WTC11 (cell line): Measurements from ENCODE around the gene DGLUCY. TPM values are rescaled to one million over a fixed set of nuclear protein-coding genes. Genes with fewer than 3 reads are reported as not detected.

Experiments used
- ATAC-seq: fragments of 200-7000 bp; cut with Tn5 transposase; 2 replicates; pipeline ENCODE4 v1.10.0; 2021; ENCODE audit warnings: mild to moderate bottlenecking, moderate library complexity
- CTCF ChIA-PET: fragments of 300-600 bp; sonication (Branson Sonifier 250); formaldehyde crosslinking; loops from one replicate; lab custom pipeline; 2021; ENCODE audit warnings: antibody characterized with exemption; lab: Charles Lee
- POLR2A ChIA-PET: fragments of 350-600 bp; sonication (Branson Sonifier 250); formaldehyde crosslinking; loops from one replicate; lab custom pipeline; 2021; ENCODE audit warnings: antibody characterized with exemption; lab: Charles Lee
- DNase-seq: peaks from one replicate; pipeline ENCODE4 v3.0.0; 2021; ENCODE audit warnings: low spot score
- H3K27ac Mint-ChIP-seq: 2 replicates; pipeline ENCODE4 v1.8.0; 2021; ENCODE audit warnings: mixed read lengths
- H3K27me3 Mint-ChIP-seq: 2 replicates; pipeline ENCODE4 v1.8.0; 2021; ENCODE audit warnings: low read depth, mild to moderate bottlenecking, moderate library complexity, mixed read lengths
- H3K36me3 Mint-ChIP-seq: 2 replicates; pipeline ENCODE4 v1.8.0; 2021; ENCODE audit warnings: mixed read lengths
- H3K4me1 Mint-ChIP-seq: 2 replicates; pipeline ENCODE4 v1.8.0; 2022; ENCODE audit warnings: mixed read lengths
- H3K4me3 Mint-ChIP-seq: 2 replicates; pipeline ENCODE4 v1.8.0; 2021; ENCODE audit warnings: mild to moderate bottlenecking, moderate library complexity, mixed read lengths
- H3K9me3 Mint-ChIP-seq: 2 replicates; pipeline ENCODE4 v1.8.0; 2021; ENCODE audit warnings: mixed read lengths
- CDX4 ChIP-seq: fragments of 250-450 bp; sonication (Bioruptor Pico); IDR thresholded peaks from 2 replicates; pipeline ENCODE4 v1.9.0; 2021; ENCODE audit warnings: moderate library complexity, mild to moderate bottlenecking, inconsistent platforms, borderline replicate concordance
- ELF4 ChIP-seq: sonication (generic); formaldehyde crosslinking; IDR thresholded peaks from 2 replicates; pipeline ENCODE4 v1.8.1; 2022; ENCODE audit warnings: low read depth, mild to moderate bottlenecking, moderate library complexity, missing genetic modification reagents
- ESRRA ChIP-seq: sonication (generic); formaldehyde crosslinking; IDR thresholded peaks from 2 replicates; pipeline ENCODE4 v1.8.1; 2022; ENCODE audit warnings: mild to moderate bottlenecking, missing genetic modification reagents, borderline replicate concordance
- JAZF1 ChIP-seq: fragments of 250-450 bp; sonication (Bioruptor Pico); IDR thresholded peaks from 2 replicates; pipeline ENCODE4 v1.9.0; 2021; ENCODE audit warnings: moderate library complexity, mild to moderate bottlenecking, inconsistent platforms
- JUN ChIP-seq: sonication (generic); formaldehyde crosslinking; IDR thresholded peaks from 2 replicates; pipeline ENCODE4 v1.8.0; 2023; ENCODE audit warnings: mild to moderate bottlenecking, missing genetic modification reagents
- NFATC4 ChIP-seq: fragments of 250-450 bp; sonication (Bioruptor Pico); IDR thresholded peaks from 2 replicates; pipeline ENCODE4 v1.9.0; 2021; ENCODE audit warnings: mild to moderate bottlenecking
- OVOL2 ChIP-seq: fragments of 250-450 bp; sonication (Bioruptor Pico); IDR thresholded peaks from 2 replicates; pipeline ENCODE4 v1.9.0; 2021; ENCODE audit warnings: mild to moderate bottlenecking, borderline replicate concordance
- PRDM15 ChIP-seq: sonication (generic); formaldehyde crosslinking; IDR thresholded peaks from 2 replicates; pipeline ENCODE4 v1.8.0; 2022; ENCODE audit warnings: missing genetic modification reagents
- PRRX2 ChIP-seq: fragments of 250-450 bp; sonication (Bioruptor Pico); IDR thresholded peaks from 2 replicates; pipeline ENCODE4 v1.8.0; 2021; ENCODE audit warnings: mild to moderate bottlenecking
- USF1 ChIP-seq: sonication (generic); formaldehyde crosslinking; IDR thresholded peaks from 2 replicates; pipeline ENCODE4 v1.8.0; 2022; ENCODE audit warnings: mild to moderate bottlenecking, missing genetic modification reagents
- ZNF232 ChIP-seq: sonication (generic); formaldehyde crosslinking; IDR thresholded peaks from 2 replicates; pipeline ENCODE4 v1.8.0; 2022; ENCODE audit warnings: mild to moderate bottlenecking, missing genetic modification reagents
- ZNF263 ChIP-seq: sonication (generic); formaldehyde crosslinking; IDR thresholded peaks from 2 replicates; pipeline ENCODE4 v1.8.1; 2022; ENCODE audit warnings: low read depth, mild to moderate bottlenecking, moderate library complexity, missing genetic modification reagents
- ZNF317 ChIP-seq: sonication (generic); formaldehyde crosslinking; IDR thresholded peaks from 2 replicates; pipeline ENCODE4 v1.8.1; 2023; ENCODE audit warnings: low read depth, mild to moderate bottlenecking, moderate library complexity, missing genetic modification reagents, borderline replicate concordance
- ZNF425 ChIP-seq: fragments of 250-450 bp; sonication (Bioruptor Pico); conservative IDR thresholded peaks from 2 replicates; pipeline ENCODE4 v1.9.0; 2021; ENCODE audit warnings: mild to moderate bottlenecking
- ZNF512 ChIP-seq: sonication (generic); formaldehyde crosslinking; IDR thresholded peaks from 2 replicates; pipeline ENCODE4 v1.8.1; 2022; ENCODE audit warnings: missing genetic modification reagents, borderline replicate concordance
- total RNA-seq: library from RNA; stranded (reverse); gene quantifications from 3 replicates; pipeline ENCODE4 v1.2.3, GENCODE V29; 2021
- TF ChIP-seq, protein P1 (sequence below): sonication (generic); formaldehyde crosslinking; IDR thresholded peaks from 2 replicates; pipeline ENCODE4 v1.8.1; 2023; ENCODE audit warnings: mild to moderate bottlenecking, missing genetic modification reagents, borderline replicate concordance
- TF ChIP-seq, protein P2 (sequence below): sonication (generic); formaldehyde crosslinking; IDR thresholded peaks from 2 replicates; pipeline ENCODE4 v1.8.1; 2023; ENCODE audit warnings: mild to moderate bottlenecking, moderate library complexity, missing genetic modification reagents
- TF ChIP-seq, protein P3 (sequence below): sonication (generic); formaldehyde crosslinking; IDR thresholded peaks from 2 replicates; pipeline ENCODE4 v1.8.0; 2022; ENCODE audit warnings: mild to moderate bottlenecking, missing genetic modification reagents

The DGLUCY gene
- total RNA-seq, 1 experiment from 2014 or later, result 35.4 TPM

DNA sequence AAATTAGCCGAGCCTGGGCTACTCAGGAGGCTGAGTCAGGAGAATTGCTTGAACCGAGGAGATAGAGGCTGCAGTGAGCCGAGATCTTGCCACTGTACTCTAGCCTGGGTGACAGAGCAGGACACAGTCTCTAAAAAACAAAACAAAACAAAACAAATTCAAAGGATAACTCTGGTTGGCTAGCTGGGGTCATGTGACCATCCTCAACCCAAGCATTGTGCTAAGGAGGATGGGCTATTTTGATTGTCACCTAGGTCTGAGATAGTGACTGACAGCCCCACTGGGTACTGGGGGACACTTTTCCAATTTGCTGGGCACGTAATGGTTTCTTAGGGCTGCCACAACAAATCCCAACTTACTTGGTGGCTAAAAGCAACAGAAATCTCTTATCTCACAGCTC, 11.9 kb downstream of the DGLUCY start:
- Mint-ChIP-seq H3K9me3 (no peaks in the 10 kb centered on the region), H3K4me1 (peaks cover 12% of the 10 kb centered on the region), H3K27ac (no peak overlapping the region; the same call in 1 of the 2 replicates), H3K36me3 (peaks cover 19% of the 10 kb centered on the region), H3K4me3 (no peak overlapping the region), H3K27me3 (no peaks in the 10 kb centered on the region)
- POLR2A ChIA-PET, result no interaction called here
- CTCF ChIA-PET, result interaction anchor here (1.0 to 1.4 kb wide), 2 partner anchors 12 to 223 kb away, joined by 3 read pairs; no protein-coding TSS in a partner anchor
- DNase-seq, result no peak
- TF ChIP-seq ESRRA (CRISPR knock-in tag), result no peak
- no peak for TF ChIP-seq ZNF263 (CRISPR knock-in tag)
- TF ChIP-seq PRDM15 (CRISPR knock-in tag), result no peak
- TF ChIP-seq USF1, result peak; percentile 20; the same call in 1 of the 2 replicates
- no peak for ATAC-seq

DNA sequence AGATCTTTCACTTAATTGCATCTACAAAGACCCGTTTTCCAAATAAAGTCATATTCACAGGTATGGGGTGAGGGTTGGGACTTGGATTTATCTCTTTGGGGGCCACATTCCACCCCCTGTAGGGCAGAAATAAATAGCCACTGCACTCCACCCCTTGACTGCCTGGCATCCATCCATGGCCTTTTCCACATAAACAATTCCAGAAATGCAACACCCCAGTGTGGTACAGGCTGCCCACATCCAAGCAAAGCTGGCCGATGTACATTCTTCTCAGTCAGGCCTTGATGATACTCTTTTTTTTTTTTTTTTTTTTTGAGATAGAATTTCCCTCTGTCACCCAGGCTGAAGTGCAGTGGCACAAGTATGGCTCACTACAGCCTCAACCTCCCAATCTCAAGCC, 12.9 kb downstream of the DGLUCY start:
- POLR2A ChIA-PET, result no interaction called here
- H3K4me3 Mint-ChIP-seq, result no peak overlapping the region
- ATAC-seq (no peak), DNase-seq (no peak)
- CTCF ChIA-PET, result interaction anchor here (1.4 kb wide), 1 partner anchor 11 kb away, joined by 3 read pairs; no protein-coding TSS in a partner anchor
- peaks cover 8% of the 10 kb centered on the region for H3K4me1 Mint-ChIP-seq
- no peak overlapping the region for H3K27ac Mint-ChIP-seq
- H3K9me3 Mint-ChIP-seq, result no peaks in the 10 kb centered on the region
- H3K27me3 Mint-ChIP-seq, result no peaks in the 10 kb centered on the region
- peaks cover 25% of the 10 kb centered on the region for H3K36me3 Mint-ChIP-seq
- TF ChIP-seq NFATC4 (no peak), PRRX2 (no peak), CDX4 (no peak), OVOL2 (CRISPR knock-in tag) (no peak), ZNF425 (no peak), ZNF232 (CRISPR knock-in tag) (no peak), JUN (no peak), ZNF317 (CRISPR knock-in tag) (no peak), ELF4 (no peak), ZNF512 (CRISPR knock-in tag) (no peak), JAZF1 (CRISPR knock-in tag) (no peak)
- TF ChIP-seq, protein P1, sequence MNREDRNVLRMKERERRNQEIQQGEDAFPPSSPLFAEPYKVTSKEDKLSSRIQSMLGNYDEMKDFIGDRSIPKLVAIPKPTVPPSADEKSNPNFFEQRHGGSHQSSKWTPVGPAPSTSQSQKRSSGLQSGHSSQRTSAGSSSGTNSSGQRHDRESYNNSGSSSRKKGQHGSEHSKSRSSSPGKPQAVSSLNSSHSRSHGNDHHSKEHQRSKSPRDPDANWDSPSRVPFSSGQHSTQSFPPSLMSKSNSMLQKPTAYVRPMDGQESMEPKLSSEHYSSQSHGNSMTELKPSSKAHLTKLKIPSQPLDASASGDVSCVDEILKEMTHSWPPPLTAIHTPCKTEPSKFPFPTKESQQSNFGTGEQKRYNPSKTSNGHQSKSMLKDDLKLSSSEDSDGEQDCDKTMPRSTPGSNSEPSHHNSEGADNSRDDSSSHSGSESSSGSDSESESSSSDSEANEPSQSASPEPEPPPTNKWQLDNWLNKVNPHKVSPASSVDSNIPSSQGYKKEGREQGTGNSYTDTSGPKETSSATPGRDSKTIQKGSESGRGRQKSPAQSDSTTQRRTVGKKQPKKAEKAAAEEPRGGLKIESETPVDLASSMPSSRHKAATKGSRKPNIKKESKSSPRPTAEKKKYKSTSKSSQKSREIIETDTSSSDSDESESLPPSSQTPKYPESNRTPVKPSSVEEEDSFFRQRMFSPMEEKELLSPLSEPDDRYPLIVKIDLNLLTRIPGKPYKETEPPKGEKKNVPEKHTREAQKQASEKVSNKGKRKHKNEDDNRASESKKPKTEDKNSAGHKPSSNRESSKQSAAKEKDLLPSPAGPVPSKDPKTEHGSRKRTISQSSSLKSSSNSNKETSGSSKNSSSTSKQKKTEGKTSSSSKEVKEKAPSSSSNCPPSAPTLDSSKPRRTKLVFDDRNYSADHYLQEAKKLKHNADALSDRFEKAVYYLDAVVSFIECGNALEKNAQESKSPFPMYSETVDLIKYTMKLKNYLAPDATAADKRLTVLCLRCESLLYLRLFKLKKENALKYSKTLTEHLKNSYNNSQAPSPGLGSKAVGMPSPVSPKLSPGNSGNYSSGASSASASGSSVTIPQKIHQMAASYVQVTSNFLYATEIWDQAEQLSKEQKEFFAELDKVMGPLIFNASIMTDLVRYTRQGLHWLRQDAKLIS (CRISPR knock-in tag), result no peak
- TF ChIP-seq, protein P2, sequence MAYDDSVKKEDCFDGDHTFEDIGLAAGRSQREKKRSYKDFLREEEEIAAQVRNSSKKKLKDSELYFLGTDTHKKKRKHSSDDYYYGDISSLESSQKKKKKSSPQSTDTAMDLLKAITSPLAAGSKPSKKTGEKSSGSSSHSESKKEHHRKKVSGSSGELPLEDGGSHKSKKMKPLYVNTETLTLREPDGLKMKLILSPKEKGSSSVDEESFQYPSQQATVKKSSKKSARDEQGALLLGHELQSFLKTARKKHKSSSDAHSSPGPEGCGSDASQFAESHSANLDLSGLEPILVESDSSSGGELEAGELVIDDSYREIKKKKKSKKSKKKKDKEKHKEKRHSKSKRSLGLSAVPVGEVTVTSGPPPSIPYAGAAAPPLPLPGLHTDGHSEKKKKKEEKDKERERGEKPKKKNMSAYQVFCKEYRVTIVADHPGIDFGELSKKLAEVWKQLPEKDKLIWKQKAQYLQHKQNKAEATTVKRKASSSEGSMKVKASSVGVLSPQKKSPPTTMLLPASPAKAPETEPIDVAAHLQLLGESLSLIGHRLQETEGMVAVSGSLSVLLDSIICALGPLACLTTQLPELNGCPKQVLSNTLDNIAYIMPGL (CRISPR knock-in tag), result no peak
- TF ChIP-seq, protein P3, sequence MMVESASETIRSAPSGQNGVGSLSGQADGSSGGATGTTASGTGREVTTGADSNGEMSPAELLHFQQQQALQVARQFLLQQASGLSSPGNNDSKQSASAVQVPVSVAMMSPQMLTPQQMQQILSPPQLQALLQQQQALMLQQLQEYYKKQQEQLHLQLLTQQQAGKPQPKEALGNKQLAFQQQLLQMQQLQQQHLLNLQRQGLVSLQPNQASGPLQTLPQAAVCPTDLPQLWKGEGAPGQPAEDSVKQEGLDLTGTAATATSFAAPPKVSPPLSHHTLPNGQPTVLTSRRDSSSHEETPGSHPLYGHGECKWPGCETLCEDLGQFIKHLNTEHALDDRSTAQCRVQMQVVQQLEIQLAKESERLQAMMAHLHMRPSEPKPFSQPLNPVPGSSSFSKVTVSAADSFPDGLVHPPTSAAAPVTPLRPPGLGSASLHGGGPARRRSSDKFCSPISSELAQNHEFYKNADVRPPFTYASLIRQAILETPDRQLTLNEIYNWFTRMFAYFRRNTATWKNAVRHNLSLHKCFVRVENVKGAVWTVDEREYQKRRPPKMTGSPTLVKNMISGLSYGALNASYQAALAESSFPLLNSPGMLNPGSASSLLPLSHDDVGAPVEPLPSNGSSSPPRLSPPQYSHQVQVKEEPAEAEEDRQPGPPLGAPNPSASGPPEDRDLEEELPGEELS (CRISPR knock-in tag), result no peak
